Activated naive CD4-positive, alpha-beta T cell treated with anti-CD3 and anti-CD28 coated beads for 36 hours (primary cell): ENCODE measurements around the gene FANCD2. TPM values are rescaled to one million over a fixed set of nuclear protein-coding genes. Genes with fewer than 3 reads are reported as not detected.
A peak's percentile ranks its signal among the peaks of the same experiment; 100 is the strongest.
"Not testable (repeated sequence)": the region's sequence is repeated elsewhere in the genome, so short reads cannot be mapped to it uniquely, and the experiment has no call there.

Source experiments
- CTCF ChIA-PET: fragments of 350-600 bp; sonication (Branson Sonifier 250); formaldehyde crosslinking; loops from one replicate; lab custom pipeline; 2021; ENCODE audit warnings: antibody characterized with exemption; lab: Charles Lee
- DNase-seq: peaks from one replicate; pipeline ENCODE4 v3.0.0-alpha.2; 2020
- H3K27ac Mint-ChIP-seq: one replicate; pipeline ENCODE4 v1.8.0; 2021; ENCODE audit warnings: mild to moderate bottlenecking, mixed read lengths
- H3K27me3 Mint-ChIP-seq: one replicate; pipeline ENCODE4 v1.8.0; 2021; ENCODE audit warnings: low read depth, mixed read lengths
- H3K36me3 Mint-ChIP-seq: one replicate; pipeline ENCODE4 v1.8.0; 2021; ENCODE audit warnings: low read depth, mixed read lengths
- H3K4me1 Mint-ChIP-seq: one replicate; pipeline ENCODE4 v1.8.0; 2021; ENCODE audit warnings: low read depth, mixed read lengths
- H3K4me3 Mint-ChIP-seq: one replicate; pipeline ENCODE4 v1.8.0; 2021; ENCODE audit warnings: mild to moderate bottlenecking, moderate library complexity, mixed read lengths
- H3K9me3 Mint-ChIP-seq: one replicate; pipeline ENCODE4 v1.8.0; 2021; ENCODE audit warnings: mixed read lengths
- intact Hi-C: fragments of 100-400 bp; cut with micrococcal nuclease; formaldehyde crosslinking; loops from one replicate; pipeline ENCODE4 v1.15.1; 2023
- total RNA-seq, 2 experiments: library from RNA; stranded (reverse); gene quantifications; one replicate each; pipeline ENCODE4 v1.2.3, GENCODE V29; 2021

FANCD2 gene
- total RNA-seq, 2 experiments from 2014 or later, result 86.3 to 90.8 TPM

DNA sequence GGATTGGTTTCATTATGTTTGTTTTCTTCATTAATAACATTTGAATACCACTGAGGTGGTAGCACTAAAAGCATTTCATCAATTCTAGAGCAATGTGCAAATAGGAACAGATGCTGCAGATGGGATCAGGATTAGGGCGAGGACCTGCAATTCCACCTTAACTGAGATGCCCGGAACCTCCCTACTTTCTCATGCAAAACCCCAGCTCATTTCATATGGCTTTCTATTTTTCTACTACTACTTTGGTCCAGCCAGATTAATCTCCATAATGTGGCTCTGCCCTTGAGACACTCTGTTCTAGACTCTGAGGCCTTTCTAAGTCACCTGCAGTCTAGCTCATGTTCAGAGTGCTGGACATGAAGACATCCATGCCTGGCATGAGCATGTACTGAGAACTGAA lies 7.4 kb upstream of the FANCD2 start:
- H3K4me3 Mint-ChIP-seq, DNase-seq, H3K36me3 Mint-ChIP-seq, H3K9me3 Mint-ChIP-seq, H3K4me1 Mint-ChIP-seq, H3K27me3 Mint-ChIP-seq, H3K27ac Mint-ChIP-seq, intact Hi-C loops: not testable (repeated sequence)
- CTCF ChIA-PET, result interaction anchor here (0.8 kb wide), 1 partner anchor 36 kb away, joined by 7 read pairs; no protein-coding TSS in a partner anchor

- CTCF ChIA-PET, result no interaction called here
- H3K4me3 Mint-ChIP-seq, result no peak overlapping the region
- intact Hi-C loops, result no loop called here
Measured at GRCh38 chr3:10019326-10019725, 6.9 kb upstream of the FANCD2 start.

GRCh38 chr3:10021856-10022775 lies 4.1 kb upstream of the FANCD2 start:
- Mint-ChIP-seq H3K4me3 (no peak overlapping the region), H3K36me3 (peaks cover 6% of the 10 kb centered on the region), H3K4me1 (peaks cover 19% of the 10 kb centered on the region), H3K27ac (no peak overlapping the region), H3K27me3 (no peaks in the 10 kb centered on the region), H3K9me3 (no peaks in the 10 kb centered on the region)
- intact Hi-C loops, result no loop called here
- CTCF ChIA-PET, result no interaction called here
- no peak for DNase-seq

More at GRCh38 chr3:10019326-10019725, 6.9 kb upstream of the FANCD2 start:
- H3K9me3 Mint-ChIP-seq, result no peaks in the 10 kb centered on the region
- no peaks in the 10 kb centered on the region for H3K27me3 Mint-ChIP-seq
- H3K4me1 Mint-ChIP-seq, result peaks cover 8% of the 10 kb centered on the region
- peaks cover 4% of the 10 kb centered on the region for H3K36me3 Mint-ChIP-seq
- H3K27ac Mint-ChIP-seq, result no peak overlapping the region
- no peak for DNase-seq

- Mint-ChIP-seq H3K36me3 (peaks cover 14% of the 10 kb centered on the region), H3K4me1 (peaks cover 24% of the 10 kb centered on the region), H3K27ac (no peak overlapping the region), H3K4me3 (no peak overlapping the region), H3K27me3 (no peaks in the 10 kb centered on the region), H3K9me3 (no peaks in the 10 kb centered on the region)
- CTCF ChIA-PET, result no interaction called here
- no peak for DNase-seq
- intact Hi-C loops, result no loop called here
Measured at GRCh38 chr3:10023587-10024310, 2.5 kb upstream of the FANCD2 start.

DNA sequence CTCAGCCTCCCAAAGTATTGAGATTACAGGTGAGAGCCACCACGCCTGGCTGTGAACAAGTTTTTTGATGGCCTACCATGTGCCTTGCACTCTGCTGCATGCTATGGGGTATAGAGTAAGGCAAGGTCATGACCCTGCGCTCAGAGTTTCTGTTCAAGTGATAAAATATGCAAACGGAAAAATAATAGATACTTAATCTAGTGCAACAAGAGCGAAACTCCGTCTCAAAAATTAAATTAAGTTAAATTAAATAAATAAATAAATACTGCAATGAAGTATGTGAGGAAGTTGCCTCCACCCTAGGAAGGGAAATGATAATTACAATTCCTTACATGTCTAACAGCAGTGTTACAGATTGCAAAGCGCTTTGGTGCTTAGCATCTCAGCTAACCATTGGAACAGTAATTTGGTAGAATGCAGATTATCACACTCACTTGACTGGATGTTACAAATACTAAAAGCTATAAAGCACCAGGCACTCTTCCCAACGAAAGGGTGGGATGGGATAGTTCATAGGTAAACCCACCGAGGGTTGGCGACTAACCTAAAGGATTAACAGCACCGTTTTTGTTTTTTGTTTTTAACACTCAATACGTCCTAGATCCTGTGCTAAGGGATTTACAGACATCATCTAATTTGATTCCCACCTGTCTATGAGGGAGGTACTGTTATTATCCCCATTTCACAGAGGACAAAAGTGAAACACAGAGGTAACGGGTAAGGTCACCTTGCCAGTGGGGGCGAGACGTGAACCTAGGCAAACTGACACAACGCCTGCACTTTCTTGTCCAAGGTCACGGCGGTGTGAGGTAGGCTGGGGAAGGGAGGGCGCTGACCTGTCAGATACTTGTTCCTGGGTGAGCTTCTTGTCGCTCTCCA lies 793 bp upstream of the FANCD2 start:
- Mint-ChIP-seq H3K4me1 (peaks cover 22% of the 10 kb centered on the region), H3K9me3 (no peaks in the 10 kb centered on the region), H3K4me3 (peak overlapping the region; percentile 92), H3K27me3 (no peaks in the 10 kb centered on the region), H3K36me3 (peaks cover 21% of the 10 kb centered on the region), H3K27ac (peak overlapping the region; percentile 98)
- DNase-seq, result no peak
- intact Hi-C loops, result loop anchor here (1.0 to 5.0 kb wide), 15 partner anchors 14 to 628 kb away; partner anchors contain the start of genes ARPC4, BRK1, CRELD1 and JAGN1
- CTCF ChIA-PET, result interaction anchor here (1.6 to 2.1 kb wide), 2 partner anchors 38 to 93 kb away, joined by 3 to 7 read pairs; no protein-coding TSS in a partner anchor

GRCh38 chr3:10041034-10041433 lies 14.8 kb downstream of the FANCD2 start:
- Mint-ChIP-seq H3K27me3 (no peaks in the 10 kb centered on the region), H3K9me3 (no peaks in the 10 kb centered on the region), H3K4me1 (peaks cover 4% of the 10 kb centered on the region), H3K4me3 (no peak overlapping the region), H3K27ac (no peak overlapping the region), H3K36me3 (peaks cover 44% of the 10 kb centered on the region)
- intact Hi-C loops, result no loop called here
- DNase-seq, result no peak
- CTCF ChIA-PET, result interaction anchor here (0.5 to 0.7 kb wide), 3 partner anchors 11 to 64 kb away, joined by 5 to 6 read pairs (median 5); no protein-coding TSS in a partner anchor

DNA sequence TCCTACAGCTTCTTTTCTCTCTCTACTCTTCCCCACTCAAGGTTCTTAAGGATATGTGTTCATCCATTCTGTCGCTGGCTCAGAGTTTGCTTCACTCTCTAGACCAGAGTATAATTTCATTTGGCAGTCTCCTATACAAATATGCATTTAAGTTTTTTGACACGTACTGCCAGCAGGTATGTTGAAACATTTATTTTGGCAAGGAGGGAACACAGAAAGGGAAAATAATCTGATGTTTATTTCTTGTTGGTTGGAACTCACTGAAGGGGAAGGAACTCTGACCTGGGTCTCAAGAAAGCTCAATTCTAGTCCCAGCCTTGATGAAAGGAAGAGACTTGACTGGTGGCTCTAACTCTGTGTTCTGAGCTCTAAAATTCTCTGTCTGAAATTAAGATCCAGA lies 21.6 kb downstream of the FANCD2 start:
- DNase-seq, result no peak
- Mint-ChIP-seq H3K27me3 (no peaks in the 10 kb centered on the region), H3K36me3 (peaks cover 50% of the 10 kb centered on the region), H3K9me3 (peaks cover 1% of the 10 kb centered on the region), H3K4me3 (no peak overlapping the region), H3K27ac (no peak overlapping the region), H3K4me1 (no peaks in the 10 kb centered on the region)
- CTCF ChIA-PET, result no interaction called here
- intact Hi-C loops, result no loop called here

GRCh38 chr3:10053054-10053453 lies 26.8 kb downstream of the FANCD2 start:
- H3K4me1 Mint-ChIP-seq, H3K27me3 Mint-ChIP-seq, intact Hi-C loops, DNase-seq, CTCF ChIA-PET, H3K9me3 Mint-ChIP-seq, H3K27ac Mint-ChIP-seq, H3K4me3 Mint-ChIP-seq: not testable (repeated sequence)
- H3K36me3 Mint-ChIP-seq, result peaks cover 52% of the 10 kb centered on the region

GRCh38 chr3:10055097-10055496 lies 28.9 kb downstream of the FANCD2 start:
- H3K36me3 Mint-ChIP-seq, result peaks cover 46% of the 10 kb centered on the region

DNA sequence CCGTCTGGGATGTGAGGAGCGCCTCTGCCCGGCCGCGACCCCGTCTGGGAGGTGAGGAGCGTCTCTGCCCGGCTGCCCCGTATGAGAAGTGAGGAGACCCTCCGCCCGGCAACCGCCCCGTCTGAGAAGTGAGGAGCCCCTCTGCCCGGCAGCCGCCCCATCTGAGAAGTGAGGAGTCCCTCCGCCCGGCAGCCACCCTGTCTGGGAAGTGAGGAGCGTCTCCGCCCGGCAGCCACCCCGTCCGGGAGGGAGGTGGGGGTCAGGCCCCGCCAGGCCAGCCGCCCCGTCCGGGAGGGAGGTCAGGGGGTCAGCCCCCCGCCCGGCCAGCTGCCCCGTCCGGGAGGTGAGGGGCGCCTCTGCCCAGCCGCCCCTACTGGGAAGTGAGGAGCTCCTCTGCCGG lies 43.8 kb downstream of the FANCD2 start:
- CTCF ChIA-PET, result not testable (repeated sequence)

More at GRCh38 chr3:10055097-10055496, 28.9 kb downstream of the FANCD2 start:
- intact Hi-C loops, result no loop called here
- no peak overlapping the region for H3K4me3 Mint-ChIP-seq
- H3K4me1 Mint-ChIP-seq, result no peaks in the 10 kb centered on the region
- H3K27ac Mint-ChIP-seq, result no peak overlapping the region
- H3K27me3 Mint-ChIP-seq, result no peaks in the 10 kb centered on the region
- no peak for DNase-seq
- CTCF ChIA-PET, result interaction anchor here (0.5 kb wide), 1 partner anchor 276 kb away, joined by 4 read pairs; no protein-coding TSS in a partner anchor
- peaks cover 1% of the 10 kb centered on the region for H3K9me3 Mint-ChIP-seq

DNA sequence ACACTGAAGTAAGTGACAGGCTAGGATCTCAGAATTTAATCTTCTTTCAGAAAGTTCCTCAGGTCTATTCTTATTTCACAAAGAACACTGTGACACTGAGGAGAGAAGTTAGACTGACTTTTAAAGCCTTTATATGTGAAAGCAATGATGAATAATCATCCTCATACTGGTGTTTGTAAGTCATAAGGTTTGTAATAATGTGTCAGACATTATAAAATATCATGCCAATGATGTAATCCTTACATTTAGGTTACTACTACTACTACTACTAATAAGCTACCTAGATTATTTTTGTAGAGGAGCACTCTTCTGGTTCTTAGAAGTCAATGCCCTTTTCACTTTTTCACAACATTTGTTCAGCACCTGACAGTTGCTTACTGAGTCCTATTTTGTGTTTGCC lies 48.4 kb downstream of the FANCD2 start:
- CTCF ChIA-PET, result interaction anchor here (0.6 kb wide), 1 partner anchor 9 kb away, joined by 3 read pairs; no protein-coding TSS in a partner anchor
- intact Hi-C loops, result no loop called here
- H3K4me3 Mint-ChIP-seq, result no peak overlapping the region

More for the DNA sequence above, 43.8 kb downstream of the FANCD2 start:
- intact Hi-C loops, DNase-seq, H3K27ac Mint-ChIP-seq, H3K4me3 Mint-ChIP-seq, H3K27me3 Mint-ChIP-seq, H3K9me3 Mint-ChIP-seq, H3K4me1 Mint-ChIP-seq: not testable (repeated sequence)
- H3K36me3 Mint-ChIP-seq, result peaks cover 49% of the 10 kb centered on the region

More for the DNA sequence above, 48.4 kb downstream of the FANCD2 start:
- DNase-seq, result no peak
- Mint-ChIP-seq H3K27me3 (no peaks in the 10 kb centered on the region), H3K27ac (no peak overlapping the region), H3K36me3 (peaks cover 32% of the 10 kb centered on the region), H3K9me3 (no peaks in the 10 kb centered on the region), H3K4me1 (no peaks in the 10 kb centered on the region)
